Nephron (organoid): ENCODE data around the gene TECPR2.

Experiments
- H3K27ac Mint-ChIP-seq, 3 experiments: 2 replicates each; pipeline ENCODE4 v1.8.0; 2020; ENCODE audit warnings: mixed read lengths in 3 of 3, mild to moderate bottlenecking in 2 of 3, moderate library complexity in 1 of 3
- H3K27me3 Mint-ChIP-seq: 2 replicates; pipeline ENCODE4 v1.8.0; 2021; ENCODE audit warnings: low read depth, mild to moderate bottlenecking, moderate library complexity, mixed read lengths
- H3K36me3 Mint-ChIP-seq: 2 replicates; pipeline ENCODE4 v1.8.0; 2020; ENCODE audit warnings: low read depth, mixed read lengths
- H3K4me1 Mint-ChIP-seq: 2 replicates; pipeline ENCODE4 v1.8.0; 2020; ENCODE audit warnings: mixed read lengths
- H3K4me3 Mint-ChIP-seq, 3 experiments: 2 replicates each; pipeline ENCODE4 v1.8.0; 2020; ENCODE audit warnings: mild to moderate bottlenecking in 3 of 3, mixed read lengths in 3 of 3, moderate library complexity in 2 of 3
- H3K9me3 Mint-ChIP-seq: 2 replicates; pipeline ENCODE4 v1.8.0; 2020; ENCODE audit warnings: mixed read lengths
- TF ChIP-seq, protein P1 (sequence below), 3 experiments: fragments of 200-600 bp; sonication (generic); IDR thresholded peaks; one replicate each; pipeline ENCODE4 v1.5.0; 2021; ENCODE audit warnings: antibody characterized with exemption in 3 of 3; ENCODE audit not compliant: unreplicated experiment in 3 of 3

The TECPR2 gene, protein sequence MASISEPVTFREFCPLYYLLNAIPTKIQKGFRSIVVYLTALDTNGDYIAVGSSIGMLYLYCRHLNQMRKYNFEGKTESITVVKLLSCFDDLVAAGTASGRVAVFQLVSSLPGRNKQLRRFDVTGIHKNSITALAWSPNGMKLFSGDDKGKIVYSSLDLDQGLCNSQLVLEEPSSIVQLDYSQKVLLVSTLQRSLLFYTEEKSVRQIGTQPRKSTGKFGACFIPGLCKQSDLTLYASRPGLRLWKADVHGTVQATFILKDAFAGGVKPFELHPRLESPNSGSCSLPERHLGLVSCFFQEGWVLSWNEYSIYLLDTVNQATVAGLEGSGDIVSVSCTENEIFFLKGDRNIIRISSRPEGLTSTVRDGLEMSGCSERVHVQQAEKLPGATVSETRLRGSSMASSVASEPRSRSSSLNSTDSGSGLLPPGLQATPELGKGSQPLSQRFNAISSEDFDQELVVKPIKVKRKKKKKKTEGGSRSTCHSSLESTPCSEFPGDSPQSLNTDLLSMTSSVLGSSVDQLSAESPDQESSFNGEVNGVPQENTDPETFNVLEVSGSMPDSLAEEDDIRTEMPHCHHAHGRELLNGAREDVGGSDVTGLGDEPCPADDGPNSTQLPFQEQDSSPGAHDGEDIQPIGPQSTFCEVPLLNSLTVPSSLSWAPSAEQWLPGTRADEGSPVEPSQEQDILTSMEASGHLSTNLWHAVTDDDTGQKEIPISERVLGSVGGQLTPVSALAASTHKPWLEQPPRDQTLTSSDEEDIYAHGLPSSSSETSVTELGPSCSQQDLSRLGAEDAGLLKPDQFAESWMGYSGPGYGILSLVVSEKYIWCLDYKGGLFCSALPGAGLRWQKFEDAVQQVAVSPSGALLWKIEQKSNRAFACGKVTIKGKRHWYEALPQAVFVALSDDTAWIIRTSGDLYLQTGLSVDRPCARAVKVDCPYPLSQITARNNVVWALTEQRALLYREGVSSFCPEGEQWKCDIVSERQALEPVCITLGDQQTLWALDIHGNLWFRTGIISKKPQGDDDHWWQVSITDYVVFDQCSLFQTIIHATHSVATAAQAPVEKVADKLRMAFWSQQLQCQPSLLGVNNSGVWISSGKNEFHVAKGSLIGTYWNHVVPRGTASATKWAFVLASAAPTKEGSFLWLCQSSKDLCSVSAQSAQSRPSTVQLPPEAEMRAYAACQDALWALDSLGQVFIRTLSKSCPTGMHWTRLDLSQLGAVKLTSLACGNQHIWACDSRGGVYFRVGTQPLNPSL (N-terminal part only)

DNA sequence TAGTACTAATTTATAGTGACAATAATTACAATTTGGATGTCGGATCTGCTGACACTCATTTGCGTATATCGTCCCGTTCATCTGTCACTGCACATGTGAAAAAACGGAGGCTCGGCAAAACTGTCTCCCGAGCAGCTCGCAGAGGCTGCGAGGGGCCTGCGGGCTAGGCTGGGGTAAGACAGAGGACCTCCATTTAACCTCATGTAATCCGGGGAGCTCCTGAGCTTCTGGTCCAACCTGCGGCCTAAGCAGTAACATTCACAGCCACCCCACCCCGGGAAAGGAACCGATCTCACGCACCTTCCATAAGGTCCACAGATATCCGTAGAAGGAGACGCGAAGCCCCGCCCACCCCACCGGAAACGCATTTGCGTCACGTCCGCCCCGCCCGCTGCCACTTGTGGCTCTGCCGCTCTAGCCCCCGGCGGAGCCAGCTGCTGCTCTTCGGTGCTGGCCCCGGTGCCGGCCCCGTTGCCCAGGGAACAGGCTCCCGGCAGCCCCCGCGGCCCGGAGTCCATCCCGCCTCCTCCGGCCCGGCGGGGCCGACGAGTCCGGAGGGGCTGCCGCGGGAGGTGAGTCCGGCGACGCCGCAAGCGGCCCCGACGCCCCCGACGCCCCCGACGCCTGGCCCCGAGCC lies at the start of gene TECPR2, which contains the start of gene CINP:
Gene TECPR2, plus strand, starts transcription at position 397 of the 637 bp plus-strand sequence. CDS start 13,781 bp downstream, outside the sequence.
Gene CINP, minus strand, starts transcription at position 346 of the 637 bp plus-strand sequence. Its CDS starts 39 bp downstream, at position 307.
- Mint-ChIP-seq H3K36me3 (peaks cover 6% of the 10 kb centered on the region), H3K4me3 (peak within 1 kb of the TSS; percentile 95 to 98 (median 95)), H3K27ac (peak within 1 kb of the TSS; percentile 76 to 96 (median 92)), H3K27me3 (no peaks in the 10 kb centered on the region), H3K9me3 (no peaks in the 10 kb centered on the region), H3K4me1 (peaks cover 11% of the 10 kb centered on the region)
- TF ChIP-seq, protein P1, sequence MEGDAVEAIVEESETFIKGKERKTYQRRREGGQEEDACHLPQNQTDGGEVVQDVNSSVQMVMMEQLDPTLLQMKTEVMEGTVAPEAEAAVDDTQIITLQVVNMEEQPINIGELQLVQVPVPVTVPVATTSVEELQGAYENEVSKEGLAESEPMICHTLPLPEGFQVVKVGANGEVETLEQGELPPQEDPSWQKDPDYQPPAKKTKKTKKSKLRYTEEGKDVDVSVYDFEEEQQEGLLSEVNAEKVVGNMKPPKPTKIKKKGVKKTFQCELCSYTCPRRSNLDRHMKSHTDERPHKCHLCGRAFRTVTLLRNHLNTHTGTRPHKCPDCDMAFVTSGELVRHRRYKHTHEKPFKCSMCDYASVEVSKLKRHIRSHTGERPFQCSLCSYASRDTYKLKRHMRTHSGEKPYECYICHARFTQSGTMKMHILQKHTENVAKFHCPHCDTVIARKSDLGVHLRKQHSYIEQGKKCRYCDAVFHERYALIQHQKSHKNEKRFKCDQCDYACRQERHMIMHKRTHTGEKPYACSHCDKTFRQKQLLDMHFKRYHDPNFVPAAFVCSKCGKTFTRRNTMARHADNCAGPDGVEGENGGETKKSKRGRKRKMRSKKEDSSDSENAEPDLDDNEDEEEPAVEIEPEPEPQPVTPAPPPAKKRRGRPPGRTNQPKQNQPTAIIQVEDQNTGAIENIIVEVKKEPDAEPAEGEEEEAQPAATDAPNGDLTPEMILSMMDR (IDR thresholded peaks at IDR 0.05; ENCODE audit: unreplicated experiment in 3 of 3): no peak

DNA sequence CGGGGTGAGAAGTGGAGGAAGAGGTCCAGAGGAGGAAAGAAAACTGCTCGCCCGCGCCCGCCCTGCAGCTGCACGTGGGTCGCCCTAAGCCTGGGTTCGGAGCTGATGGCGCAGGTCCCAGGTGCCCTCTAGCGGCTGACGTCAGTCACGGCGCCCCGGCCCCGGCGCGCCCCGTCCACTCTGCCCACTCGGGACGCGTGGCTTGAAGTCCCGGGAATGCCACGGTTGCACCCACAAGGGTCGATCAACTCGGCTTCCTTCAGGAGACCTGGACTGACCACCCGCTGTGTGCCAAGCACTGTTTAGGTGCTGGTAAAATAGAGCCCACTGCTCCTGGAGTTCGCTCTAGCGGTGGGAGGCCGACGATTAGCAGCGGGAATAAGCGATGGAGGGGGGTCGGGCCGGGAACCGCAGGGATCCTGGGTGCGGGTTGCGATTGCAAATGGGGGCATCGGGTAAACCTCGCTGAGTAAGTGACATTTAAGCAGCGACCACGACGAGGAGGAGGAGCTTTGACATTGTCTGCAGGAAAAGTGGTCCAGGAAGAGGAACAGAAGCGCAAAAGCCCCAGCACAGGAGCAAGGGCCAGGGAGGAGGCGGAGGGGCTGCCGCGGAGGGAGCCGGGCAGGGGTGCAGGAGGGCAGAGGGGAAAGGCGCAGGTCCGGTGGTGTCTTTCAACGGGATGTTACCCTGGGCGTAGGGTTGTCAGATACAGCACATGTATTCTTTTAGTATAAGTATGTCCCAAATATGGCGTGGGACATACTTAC lies 48.3 kb upstream of the TECPR2 start:
- peak overlapping the region; percentile 86 to 97 (median 96) for H3K4me3 Mint-ChIP-seq
- TF ChIP-seq, protein P1 (IDR thresholded peaks at IDR 0.05; ENCODE audit: unreplicated experiment in 3 of 3): peak; percentile 98 to 99 (median 99)
- no peaks in the 10 kb centered on the region for H3K9me3 Mint-ChIP-seq
- peaks cover 50% of the 10 kb centered on the region for H3K4me1 Mint-ChIP-seq
- no peaks in the 10 kb centered on the region for H3K36me3 Mint-ChIP-seq
- peak overlapping the region in 1 of 3 experiments; percentile 77 for H3K27ac Mint-ChIP-seq
- peaks cover 10% of the 10 kb centered on the region for H3K27me3 Mint-ChIP-seq

DNA sequence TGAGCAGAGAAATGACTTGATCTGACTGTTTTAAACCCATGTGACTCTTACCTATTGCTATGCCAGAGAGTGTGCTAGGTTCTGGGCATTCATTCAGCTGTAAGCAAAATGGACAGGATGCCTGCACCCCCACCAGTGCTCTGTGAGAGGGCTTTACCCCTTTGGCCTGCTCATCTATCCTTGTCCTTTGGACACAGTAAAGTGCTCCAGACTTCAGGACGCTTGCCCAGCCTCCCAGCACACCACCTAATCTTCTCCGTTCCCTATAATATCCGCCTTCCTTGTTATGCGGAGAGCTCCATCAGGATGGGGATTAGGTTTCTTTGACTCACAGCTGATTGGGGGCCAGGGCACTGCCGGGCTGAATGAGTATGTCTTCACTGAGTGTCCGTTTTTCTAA lies 47.6 kb upstream of the TECPR2 start:
- no peaks in the 10 kb centered on the region for H3K9me3 Mint-ChIP-seq
- TF ChIP-seq, protein P1 (IDR thresholded peaks at IDR 0.05; ENCODE audit: unreplicated experiment in 3 of 3): no peak
- H3K36me3 Mint-ChIP-seq: no peaks in the 10 kb centered on the region
- peaks cover 10% of the 10 kb centered on the region for H3K27me3 Mint-ChIP-seq
- H3K4me1 Mint-ChIP-seq: peaks cover 53% of the 10 kb centered on the region
- peak overlapping the region; percentile 86 to 97 (median 96) for H3K4me3 Mint-ChIP-seq
- H3K27ac Mint-ChIP-seq: peak overlapping the region; percentile 28 to 99 (median 41)

DNA sequence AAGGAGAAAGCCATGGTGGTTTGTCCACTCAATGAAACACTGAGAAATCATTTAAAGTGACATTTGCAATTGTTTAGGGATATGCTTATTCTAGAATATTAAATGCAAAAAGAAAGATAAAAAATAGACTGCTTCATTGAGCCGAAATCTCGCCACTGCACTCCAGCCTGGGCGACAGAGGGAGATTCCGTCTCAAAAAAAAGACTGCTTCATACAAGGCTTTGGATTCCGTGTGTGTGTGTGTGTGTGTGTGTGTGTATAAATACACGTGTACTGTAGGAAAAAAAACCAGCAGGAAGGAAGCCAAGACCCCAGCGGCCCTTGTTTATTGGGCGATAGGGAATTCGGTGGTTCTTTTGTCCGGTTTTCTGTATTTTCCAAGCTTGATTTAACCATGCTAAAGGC lies 46.4 kb upstream of the TECPR2 start:
- H3K27me3 Mint-ChIP-seq: peaks cover 10% of the 10 kb centered on the region
- TF ChIP-seq, protein P1 (IDR thresholded peaks at IDR 0.05; ENCODE audit: unreplicated experiment in 3 of 3): no peak
- H3K27ac Mint-ChIP-seq: peak overlapping the region; percentile 98 to 99 (median 99)
- peak overlapping the region; percentile 94 to 97 (median 96) for H3K4me3 Mint-ChIP-seq
- H3K36me3 Mint-ChIP-seq: no peaks in the 10 kb centered on the region
- peaks cover 54% of the 10 kb centered on the region for H3K4me1 Mint-ChIP-seq
- H3K9me3 Mint-ChIP-seq: no peaks in the 10 kb centered on the region
